Measurements from ENCODE around the gene MALAT1.

DNA sequence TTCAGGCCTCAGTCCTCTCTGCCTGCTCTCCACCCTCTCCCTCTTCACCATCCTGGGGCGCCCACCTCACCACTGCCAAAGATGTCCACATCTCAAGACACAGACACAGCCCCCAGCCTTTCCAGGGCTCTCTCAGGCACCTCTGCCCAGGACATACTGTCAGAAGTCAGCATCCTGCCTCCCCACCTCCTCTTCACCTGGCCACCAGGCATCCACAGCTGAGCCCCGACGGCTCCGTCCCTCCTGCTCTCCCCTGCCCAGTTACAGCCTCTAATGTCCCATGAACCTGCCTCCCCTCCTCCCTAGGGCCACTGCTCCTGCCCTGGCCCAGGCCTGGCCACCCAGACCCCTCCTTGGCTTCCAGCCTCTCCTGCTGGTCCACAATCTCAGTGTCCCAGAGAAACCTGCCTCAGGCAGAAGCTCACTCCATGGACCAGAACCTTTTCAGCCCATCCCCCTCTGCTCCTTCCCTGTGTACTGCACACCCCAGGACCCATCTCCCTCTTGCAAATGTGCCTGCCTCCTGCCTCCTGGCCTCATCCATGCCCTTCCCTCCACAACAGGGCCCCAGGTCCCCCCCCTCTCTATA lies 56.1 kb downstream of the MALAT1 start:
- TF ChIP-seq IRF2 (CRISPR knock-in tag; IDR thresholded peaks at IDR 0.05) (no peak), ARHGAP35 (CRISPR knock-in tag; IDR thresholded peaks at IDR 0.05; ENCODE audit: borderline replicate concordance) (no peak), NFIC (IDR thresholded peaks at IDR 0.05; ENCODE audit: low read length) (no peak), ESRRA (CRISPR knock-in tag; IDR thresholded peaks at IDR 0.05; ENCODE audit: low read depth) (no peak)
- TF ChIP-seq, protein P1, sequence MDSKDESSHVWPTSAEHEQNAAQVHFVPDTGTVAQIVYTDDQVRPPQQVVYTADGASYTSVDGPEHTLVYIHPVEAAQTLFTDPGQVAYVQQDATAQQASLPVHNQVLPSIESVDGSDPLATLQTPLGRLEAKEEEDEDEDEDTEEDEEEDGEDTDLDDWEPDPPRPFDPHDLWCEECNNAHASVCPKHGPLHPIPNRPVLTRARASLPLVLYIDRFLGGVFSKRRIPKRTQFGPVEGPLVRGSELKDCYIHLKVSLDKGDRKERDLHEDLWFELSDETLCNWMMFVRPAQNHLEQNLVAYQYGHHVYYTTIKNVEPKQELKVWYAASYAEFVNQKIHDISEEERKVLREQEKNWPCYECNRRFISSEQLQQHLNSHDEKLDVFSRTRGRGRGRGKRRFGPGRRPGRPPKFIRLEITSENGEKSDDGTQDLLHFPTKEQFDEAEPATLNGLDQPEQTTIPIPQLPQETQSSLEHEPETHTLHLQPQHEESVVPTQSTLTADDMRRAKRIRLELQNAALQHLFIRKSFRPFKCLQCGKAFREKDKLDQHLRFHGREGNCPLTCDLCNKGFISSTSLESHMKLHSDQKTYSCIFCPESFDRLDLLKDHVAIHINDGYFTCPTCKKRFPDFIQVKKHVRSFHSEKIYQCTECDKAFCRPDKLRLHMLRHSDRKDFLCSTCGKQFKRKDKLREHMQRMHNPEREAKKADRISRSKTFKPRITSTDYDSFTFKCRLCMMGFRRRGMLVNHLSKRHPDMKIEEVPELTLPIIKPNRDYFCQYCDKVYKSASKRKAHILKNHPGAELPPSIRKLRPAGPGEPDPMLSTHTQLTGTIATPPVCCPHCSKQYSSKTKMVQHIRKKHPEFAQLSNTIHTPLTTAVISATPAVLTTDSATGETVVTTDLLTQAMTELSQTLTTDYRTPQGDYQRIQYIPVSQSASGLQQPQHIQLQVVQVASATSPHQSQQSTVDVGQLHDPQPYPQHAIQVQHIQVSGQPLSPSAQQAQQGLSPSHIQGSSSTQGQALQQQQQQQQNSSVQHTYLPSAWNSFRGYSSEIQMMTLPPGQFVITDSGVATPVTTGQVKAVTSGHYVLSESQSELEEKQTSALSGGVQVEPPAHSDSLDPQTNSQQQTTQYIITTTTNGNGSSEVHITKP (CRISPR knock-in tag; IDR thresholded peaks at IDR 0.05; ENCODE audit: low read depth): no peak
- TF ChIP-seq, protein P2, sequence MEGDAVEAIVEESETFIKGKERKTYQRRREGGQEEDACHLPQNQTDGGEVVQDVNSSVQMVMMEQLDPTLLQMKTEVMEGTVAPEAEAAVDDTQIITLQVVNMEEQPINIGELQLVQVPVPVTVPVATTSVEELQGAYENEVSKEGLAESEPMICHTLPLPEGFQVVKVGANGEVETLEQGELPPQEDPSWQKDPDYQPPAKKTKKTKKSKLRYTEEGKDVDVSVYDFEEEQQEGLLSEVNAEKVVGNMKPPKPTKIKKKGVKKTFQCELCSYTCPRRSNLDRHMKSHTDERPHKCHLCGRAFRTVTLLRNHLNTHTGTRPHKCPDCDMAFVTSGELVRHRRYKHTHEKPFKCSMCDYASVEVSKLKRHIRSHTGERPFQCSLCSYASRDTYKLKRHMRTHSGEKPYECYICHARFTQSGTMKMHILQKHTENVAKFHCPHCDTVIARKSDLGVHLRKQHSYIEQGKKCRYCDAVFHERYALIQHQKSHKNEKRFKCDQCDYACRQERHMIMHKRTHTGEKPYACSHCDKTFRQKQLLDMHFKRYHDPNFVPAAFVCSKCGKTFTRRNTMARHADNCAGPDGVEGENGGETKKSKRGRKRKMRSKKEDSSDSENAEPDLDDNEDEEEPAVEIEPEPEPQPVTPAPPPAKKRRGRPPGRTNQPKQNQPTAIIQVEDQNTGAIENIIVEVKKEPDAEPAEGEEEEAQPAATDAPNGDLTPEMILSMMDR (CRISPR knock-in tag; IDR thresholded peaks at IDR 0.05): no peak
- TF ChIP-seq, protein P3, sequence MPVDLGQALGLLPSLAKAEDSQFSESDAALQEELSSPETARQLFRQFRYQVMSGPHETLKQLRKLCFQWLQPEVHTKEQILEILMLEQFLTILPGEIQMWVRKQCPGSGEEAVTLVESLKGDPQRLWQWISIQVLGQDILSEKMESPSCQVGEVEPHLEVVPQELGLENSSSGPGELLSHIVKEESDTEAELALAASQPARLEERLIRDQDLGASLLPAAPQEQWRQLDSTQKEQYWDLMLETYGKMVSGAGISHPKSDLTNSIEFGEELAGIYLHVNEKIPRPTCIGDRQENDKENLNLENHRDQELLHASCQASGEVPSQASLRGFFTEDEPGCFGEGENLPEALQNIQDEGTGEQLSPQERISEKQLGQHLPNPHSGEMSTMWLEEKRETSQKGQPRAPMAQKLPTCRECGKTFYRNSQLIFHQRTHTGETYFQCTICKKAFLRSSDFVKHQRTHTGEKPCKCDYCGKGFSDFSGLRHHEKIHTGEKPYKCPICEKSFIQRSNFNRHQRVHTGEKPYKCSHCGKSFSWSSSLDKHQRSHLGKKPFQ (CRISPR knock-in tag; IDR thresholded peaks at IDR 0.05; ENCODE audit: insufficient replicate concordance): no peak
- TF ChIP-seq, protein P4, sequence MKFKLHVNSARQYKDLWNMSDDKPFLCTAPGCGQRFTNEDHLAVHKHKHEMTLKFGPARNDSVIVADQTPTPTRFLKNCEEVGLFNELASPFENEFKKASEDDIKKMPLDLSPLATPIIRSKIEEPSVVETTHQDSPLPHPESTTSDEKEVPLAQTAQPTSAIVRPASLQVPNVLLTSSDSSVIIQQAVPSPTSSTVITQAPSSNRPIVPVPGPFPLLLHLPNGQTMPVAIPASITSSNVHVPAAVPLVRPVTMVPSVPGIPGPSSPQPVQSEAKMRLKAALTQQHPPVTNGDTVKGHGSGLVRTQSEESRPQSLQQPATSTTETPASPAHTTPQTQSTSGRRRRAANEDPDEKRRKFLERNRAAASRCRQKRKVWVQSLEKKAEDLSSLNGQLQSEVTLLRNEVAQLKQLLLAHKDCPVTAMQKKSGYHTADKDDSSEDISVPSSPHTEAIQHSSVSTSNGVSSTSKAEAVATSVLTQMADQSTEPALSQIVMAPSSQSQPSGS (CRISPR knock-in tag; IDR thresholded peaks at IDR 0.05): no peak

Measured in HepG2 (cell line).